Activated naive CD4-positive, alpha-beta T cell treated with anti-CD3 and anti-CD28 coated beads, Interleukin-2, amount 50 U/mL, for 24 hours (primary cell): ENCODE data around the gene PRCC.
A peak's percentile ranks its signal among the peaks of the same experiment; 100 is the strongest.

Experiments used
- H3K27ac Mint-ChIP-seq: one replicate; pipeline ENCODE4 v1.8.0; 2021; ENCODE audit warnings: mild to moderate bottlenecking, mixed read lengths
- H3K27me3 Mint-ChIP-seq: one replicate; pipeline ENCODE4 v1.8.0; 2021; ENCODE audit warnings: mixed read lengths
- H3K36me3 Mint-ChIP-seq: one replicate; pipeline ENCODE4 v1.8.0; 2021; ENCODE audit warnings: mixed read lengths
- H3K4me1 Mint-ChIP-seq: one replicate; pipeline ENCODE4 v1.8.0; 2021; ENCODE audit warnings: mixed read lengths
- H3K4me3 Mint-ChIP-seq: one replicate; pipeline ENCODE4 v1.8.0; 2021; ENCODE audit warnings: mild to moderate bottlenecking, mixed read lengths
- H3K9me3 Mint-ChIP-seq: one replicate; pipeline ENCODE4 v1.8.0; 2021; ENCODE audit warnings: mixed read lengths

Gene PRCC

DNA sequence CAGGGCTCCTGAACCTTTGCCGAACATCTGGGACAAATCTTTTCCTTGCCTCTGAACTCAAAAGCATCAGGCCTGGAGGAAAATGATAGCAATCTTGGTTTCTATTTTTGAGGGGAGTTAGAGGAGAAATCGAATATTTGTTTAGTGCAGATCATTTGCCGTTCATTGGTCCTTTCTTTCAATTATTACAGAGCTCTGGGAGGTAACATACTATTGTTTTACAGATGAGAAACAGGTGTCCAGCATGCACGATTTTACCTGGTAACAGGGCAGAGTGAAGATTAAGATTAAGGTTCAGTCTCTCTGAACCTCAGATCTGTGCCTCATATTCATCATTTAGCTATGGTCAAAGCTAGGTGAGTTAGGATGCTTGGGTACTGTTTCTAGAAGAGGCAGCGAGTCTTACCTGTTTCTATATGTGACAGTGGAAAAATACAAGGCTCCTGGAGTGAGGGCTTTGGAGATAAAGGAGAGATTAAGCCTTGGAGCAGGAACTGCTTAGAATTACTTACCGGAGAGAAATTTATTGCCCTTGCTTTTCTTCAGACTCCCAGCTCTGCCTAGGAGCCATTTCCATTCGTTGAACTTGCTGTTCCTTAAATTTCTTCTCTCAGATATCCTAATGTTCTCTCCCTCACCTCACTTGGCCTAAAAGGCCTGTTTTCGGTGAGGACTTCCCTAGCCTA, 1.4 kb downstream of the PRCC start:
- Mint-ChIP-seq H3K27me3 (no peaks in the 10 kb centered on the region), H3K9me3 (no peaks in the 10 kb centered on the region), H3K27ac (peak overlapping the region; percentile 59), H3K4me3 (no peak overlapping the region), H3K36me3 (peaks cover 18% of the 10 kb centered on the region), H3K4me1 (peaks cover 54% of the 10 kb centered on the region)

GRCh38 chr1:156772222-156772621, 4.9 kb downstream of the PRCC start:
- Mint-ChIP-seq H3K4me1 (peaks cover 67% of the 10 kb centered on the region), H3K27ac (no peak overlapping the region), H3K36me3 (peaks cover 20% of the 10 kb centered on the region), H3K27me3 (no peaks in the 10 kb centered on the region), H3K9me3 (no peaks in the 10 kb centered on the region), H3K4me3 (no peak overlapping the region)

- peaks cover 20% of the 10 kb centered on the region for H3K36me3 Mint-ChIP-seq
Measured at GRCh38 chr1:156772728-156773497, 5.6 kb downstream of the PRCC start.

DNA sequence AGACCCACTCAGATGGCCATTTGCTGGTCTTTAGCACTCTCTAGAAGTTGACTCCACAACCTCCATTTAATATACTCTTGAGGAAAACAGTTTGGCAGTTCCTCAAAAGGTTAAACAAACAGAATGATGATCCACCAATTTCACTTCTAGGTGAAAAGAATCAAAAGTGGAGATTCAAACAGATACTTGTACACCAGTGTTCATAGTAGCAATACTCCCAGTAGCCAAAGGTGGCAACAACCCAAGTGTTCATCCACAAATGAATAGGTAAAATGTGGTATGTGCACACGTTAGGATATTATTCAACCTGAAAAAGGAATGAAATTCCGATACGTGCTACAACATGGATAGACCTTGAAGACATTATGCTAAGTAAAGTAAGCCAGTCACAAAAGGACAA, 6.3 kb downstream of the PRCC start:
- Mint-ChIP-seq H3K27me3 (no peaks in the 10 kb centered on the region), H3K4me3 (peak overlapping the region; percentile 52), H3K36me3 (peaks cover 18% of the 10 kb centered on the region), H3K4me1 (peaks cover 77% of the 10 kb centered on the region), H3K9me3 (no peaks in the 10 kb centered on the region), H3K27ac (peak overlapping the region; percentile 68)

More at GRCh38 chr1:156772728-156773497, 5.6 kb downstream of the PRCC start:
- Mint-ChIP-seq H3K4me3 (no peak overlapping the region), H3K27ac (no peak overlapping the region), H3K4me1 (peaks cover 74% of the 10 kb centered on the region), H3K27me3 (no peaks in the 10 kb centered on the region), H3K9me3 (no peaks in the 10 kb centered on the region)

DNA sequence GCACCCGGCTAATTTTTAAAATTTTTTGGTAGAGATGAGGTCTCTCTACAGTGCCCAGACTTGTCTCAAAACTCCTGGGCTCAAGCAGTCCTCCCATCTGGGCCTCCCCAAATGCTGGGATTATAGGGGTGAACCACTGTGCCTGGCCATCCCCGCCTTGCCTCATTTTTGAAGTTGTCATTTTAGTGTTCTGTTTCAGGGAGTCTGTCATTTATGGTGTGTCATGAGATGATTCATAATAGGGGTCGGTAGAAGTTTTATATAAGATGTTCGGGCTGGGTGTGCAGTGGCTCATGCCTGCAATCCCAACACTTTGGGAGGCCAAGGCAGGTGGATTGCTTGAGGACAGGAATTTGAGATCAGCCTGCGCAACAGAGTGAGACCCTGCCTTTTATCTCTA, 8.5 kb downstream of the PRCC start:
- Mint-ChIP-seq H3K4me3 (peak overlapping the region; percentile 2), H3K27me3 (no peaks in the 10 kb centered on the region), H3K36me3 (peaks cover 9% of the 10 kb centered on the region), H3K27ac (no peak overlapping the region), H3K4me1 (peaks cover 60% of the 10 kb centered on the region), H3K9me3 (no peaks in the 10 kb centered on the region)

DNA sequence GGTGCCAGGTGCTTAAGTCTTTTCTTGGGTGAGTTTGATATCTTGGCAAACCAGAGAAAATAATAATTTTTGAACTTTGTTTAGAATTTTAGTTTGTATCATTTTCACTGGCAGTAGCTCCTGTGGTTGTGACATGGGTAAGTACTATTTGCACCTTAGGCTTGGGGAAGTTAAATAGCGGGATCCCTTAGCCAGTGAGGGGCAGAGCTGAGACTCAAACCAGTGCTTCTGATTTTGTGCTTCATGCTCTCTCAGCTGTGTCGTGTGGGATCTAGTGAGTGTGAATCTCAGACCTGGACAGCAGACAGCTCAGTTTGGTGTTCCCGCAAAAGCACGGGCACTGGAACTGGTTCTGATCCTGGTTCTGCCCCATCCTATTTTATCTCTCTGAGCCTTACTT, 9.6 kb downstream of the PRCC start:
- Mint-ChIP-seq H3K27me3 (no peaks in the 10 kb centered on the region), H3K4me3 (peak overlapping the region; percentile 53), H3K4me1 (peaks cover 62% of the 10 kb centered on the region), H3K9me3 (no peaks in the 10 kb centered on the region), H3K27ac (peak overlapping the region; percentile 63), H3K36me3 (peaks cover 12% of the 10 kb centered on the region)

- Mint-ChIP-seq H3K4me1 (peaks cover 57% of the 10 kb centered on the region), H3K36me3 (peaks cover 12% of the 10 kb centered on the region), H3K4me3 (no peak overlapping the region), H3K27me3 (no peaks in the 10 kb centered on the region), H3K9me3 (no peaks in the 10 kb centered on the region), H3K27ac (peak overlapping the region; percentile 12)
Measured at GRCh38 chr1:156777573-156777972, 10.2 kb downstream of the PRCC start.

DNA sequence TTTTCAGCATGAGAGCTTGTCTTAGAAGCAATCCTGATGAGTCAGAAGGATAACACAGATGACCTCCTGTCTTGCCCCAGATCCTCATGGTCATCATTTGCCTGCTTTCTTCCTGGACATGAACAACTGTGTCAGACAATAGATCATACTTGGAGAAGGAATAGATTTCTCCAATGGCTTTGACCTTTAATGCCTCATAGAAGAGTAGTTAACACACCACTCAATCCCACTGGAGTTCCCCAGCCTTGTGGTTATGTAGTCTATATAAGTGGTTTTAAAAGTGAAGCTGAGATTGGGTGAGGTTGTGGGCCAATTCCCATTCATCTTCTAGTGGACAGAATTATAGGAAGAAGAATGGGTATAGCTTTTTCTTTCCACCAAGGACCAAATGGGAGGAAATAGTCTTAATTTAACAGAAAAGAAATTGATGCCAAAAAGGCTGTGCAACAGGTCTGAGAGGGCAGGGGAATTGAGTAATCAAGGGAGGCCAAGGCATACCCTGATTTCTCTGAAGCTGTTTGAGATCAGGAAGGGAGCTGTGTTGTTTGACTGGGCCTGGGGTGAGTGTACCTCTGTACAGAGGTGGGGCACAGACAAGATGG, 14.4 kb downstream of the PRCC start:
- H3K9me3 Mint-ChIP-seq, result no peaks in the 10 kb centered on the region
- H3K36me3 Mint-ChIP-seq, result peaks cover 14% of the 10 kb centered on the region
- no peak overlapping the region for H3K4me3 Mint-ChIP-seq
- H3K27me3 Mint-ChIP-seq, result no peaks in the 10 kb centered on the region
- H3K4me1 Mint-ChIP-seq, result peaks cover 36% of the 10 kb centered on the region
- peak overlapping the region; percentile 55 for H3K27ac Mint-ChIP-seq

- no peaks in the 10 kb centered on the region for H3K27me3 Mint-ChIP-seq
- H3K27ac Mint-ChIP-seq, result no peak overlapping the region
- no peaks in the 10 kb centered on the region for H3K9me3 Mint-ChIP-seq
- peaks cover 25% of the 10 kb centered on the region for H3K4me1 Mint-ChIP-seq
- H3K36me3 Mint-ChIP-seq, result peaks cover 24% of the 10 kb centered on the region
- no peak overlapping the region for H3K4me3 Mint-ChIP-seq
Measured at GRCh38 chr1:156785458-156785857, 18.1 kb downstream of the PRCC start.

DNA sequence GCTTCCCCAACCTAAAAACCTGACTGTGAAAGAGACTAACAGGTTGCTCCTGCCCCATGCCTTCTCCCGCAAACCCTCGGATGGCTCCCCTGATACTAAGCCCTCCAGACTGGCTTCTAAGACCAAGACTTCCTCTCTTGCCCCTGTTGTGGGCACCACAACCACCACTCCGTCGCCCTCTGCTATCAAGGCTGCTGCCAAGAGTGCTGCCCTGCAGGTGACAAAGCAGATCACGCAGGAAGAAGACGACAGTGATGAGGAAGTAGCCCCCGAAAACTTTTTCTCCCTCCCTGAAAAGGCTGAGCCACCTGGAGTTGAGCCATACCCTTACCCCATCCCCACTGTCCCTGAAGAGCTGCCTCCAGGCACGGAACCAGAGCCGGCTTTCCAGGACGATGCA, 19.3 kb downstream of the PRCC start:
- H3K4me3 Mint-ChIP-seq, result no peak overlapping the region
- H3K27me3 Mint-ChIP-seq, result no peaks in the 10 kb centered on the region
- no peak overlapping the region for H3K27ac Mint-ChIP-seq
- H3K36me3 Mint-ChIP-seq, result peaks cover 17% of the 10 kb centered on the region
- H3K9me3 Mint-ChIP-seq, result no peaks in the 10 kb centered on the region
- H3K4me1 Mint-ChIP-seq, result peaks cover 17% of the 10 kb centered on the region

- no peak overlapping the region for H3K4me3 Mint-ChIP-seq
- no peaks in the 10 kb centered on the region for H3K27me3 Mint-ChIP-seq
- peaks cover 14% of the 10 kb centered on the region for H3K36me3 Mint-ChIP-seq
- peaks cover 13% of the 10 kb centered on the region for H3K4me1 Mint-ChIP-seq
- peak overlapping the region; percentile 12 for H3K27ac Mint-ChIP-seq
- H3K9me3 Mint-ChIP-seq, result no peaks in the 10 kb centered on the region
Measured at GRCh38 chr1:156788136-156788535, 20.8 kb downstream of the PRCC start.

DNA sequence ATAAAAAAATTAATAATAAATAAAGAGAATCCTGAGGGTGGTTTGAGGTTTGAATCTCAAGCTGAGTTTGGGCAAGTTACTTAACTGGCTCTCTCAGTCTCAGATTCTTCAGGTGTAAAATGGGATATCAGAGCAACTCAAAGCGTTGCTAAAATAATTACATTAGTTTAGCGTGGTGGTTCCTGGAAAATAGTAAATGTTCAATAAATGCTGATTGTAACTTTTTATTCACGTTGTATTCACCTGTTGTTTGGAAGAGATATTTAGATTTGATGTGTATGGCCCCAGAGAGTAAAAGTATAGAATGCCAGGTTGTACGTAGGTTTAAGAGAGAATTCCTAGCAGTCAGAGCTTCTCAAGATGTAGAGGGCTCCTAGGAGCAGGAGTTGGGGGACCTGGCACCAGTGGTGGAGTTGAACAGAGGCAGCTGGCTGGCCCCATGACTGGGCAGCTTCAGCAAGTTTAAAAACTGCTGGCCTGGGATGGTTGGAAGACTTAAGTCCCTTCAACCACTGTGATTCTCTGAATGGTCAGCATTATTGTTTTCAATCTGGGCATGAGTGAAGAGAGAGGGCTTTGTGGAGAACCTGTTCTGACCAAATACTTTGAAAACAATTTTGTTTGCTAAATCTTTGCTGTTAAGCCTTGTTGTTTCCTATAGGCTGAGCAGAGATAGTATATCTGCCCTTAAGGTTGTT, 22.4 kb downstream of the PRCC start:
- H3K27ac Mint-ChIP-seq, result no peak overlapping the region
- peaks cover 13% of the 10 kb centered on the region for H3K4me1 Mint-ChIP-seq
- no peak overlapping the region for H3K4me3 Mint-ChIP-seq
- no peaks in the 10 kb centered on the region for H3K9me3 Mint-ChIP-seq
- peaks cover 14% of the 10 kb centered on the region for H3K36me3 Mint-ChIP-seq
- no peaks in the 10 kb centered on the region for H3K27me3 Mint-ChIP-seq

- H3K4me3 Mint-ChIP-seq, result no peak overlapping the region
- H3K4me1 Mint-ChIP-seq, result peaks cover 1% of the 10 kb centered on the region
- no peaks in the 10 kb centered on the region for H3K27me3 Mint-ChIP-seq
- peaks cover 9% of the 10 kb centered on the region for H3K36me3 Mint-ChIP-seq
- H3K9me3 Mint-ChIP-seq, result no peaks in the 10 kb centered on the region
- H3K27ac Mint-ChIP-seq, result no peak overlapping the region
Measured at GRCh38 chr1:156794506-156795373, 27.4 kb downstream of the PRCC start.

DNA sequence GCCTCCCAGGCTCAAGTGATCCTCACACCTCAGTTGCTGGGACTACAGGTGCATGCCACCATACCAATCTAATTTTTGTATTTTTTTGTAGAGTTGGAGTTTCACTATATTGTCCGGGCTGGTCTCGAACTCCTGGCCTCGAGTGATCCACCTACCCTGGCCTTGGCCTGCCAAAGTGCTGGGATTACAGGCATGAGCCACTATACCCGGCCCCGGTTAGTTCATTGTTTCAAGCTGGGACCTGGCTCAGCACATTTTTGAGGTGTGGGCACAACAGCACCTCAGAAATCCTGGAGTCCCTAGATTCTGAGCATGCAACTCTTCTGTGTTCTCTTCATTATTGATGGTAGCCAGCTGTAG, 28.0 kb downstream of the PRCC start:
- H3K9me3 Mint-ChIP-seq, result no peaks in the 10 kb centered on the region
- no peak overlapping the region for H3K4me3 Mint-ChIP-seq
- H3K27me3 Mint-ChIP-seq, result no peaks in the 10 kb centered on the region
- H3K4me1 Mint-ChIP-seq, result no peaks in the 10 kb centered on the region
- H3K27ac Mint-ChIP-seq, result no peak overlapping the region
- H3K36me3 Mint-ChIP-seq, result peaks cover 9% of the 10 kb centered on the region

DNA sequence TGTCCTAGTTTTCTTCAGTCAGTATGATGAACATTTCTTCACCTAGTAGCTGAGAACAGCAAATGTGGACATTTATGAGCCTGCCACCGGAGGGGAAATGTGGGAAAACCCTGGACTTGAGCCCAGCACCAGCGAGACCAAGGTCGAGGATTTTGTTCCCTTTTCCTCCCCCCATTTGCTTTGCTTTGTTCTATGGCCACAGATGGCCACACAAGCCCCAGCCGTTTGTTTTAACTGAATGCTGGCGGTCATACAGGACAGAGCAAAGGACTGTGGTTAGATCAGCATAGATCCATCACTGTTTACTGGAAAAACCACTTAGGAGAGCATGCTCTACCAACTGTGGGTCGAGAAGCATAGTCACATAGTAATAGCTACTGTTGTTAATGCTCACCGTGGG, 28.5 kb downstream of the PRCC start:
- Mint-ChIP-seq H3K9me3 (no peaks in the 10 kb centered on the region), H3K4me1 (no peaks in the 10 kb centered on the region), H3K4me3 (no peak overlapping the region), H3K27ac (no peak overlapping the region), H3K27me3 (no peaks in the 10 kb centered on the region), H3K36me3 (peaks cover 9% of the 10 kb centered on the region)
